Measurements from ENCODE around the gene CCL3.
"Not testable (repeated sequence)": the region's sequence is repeated elsewhere in the genome, so short reads cannot be mapped to it uniquely, and the experiment has no call there.

DNA sequence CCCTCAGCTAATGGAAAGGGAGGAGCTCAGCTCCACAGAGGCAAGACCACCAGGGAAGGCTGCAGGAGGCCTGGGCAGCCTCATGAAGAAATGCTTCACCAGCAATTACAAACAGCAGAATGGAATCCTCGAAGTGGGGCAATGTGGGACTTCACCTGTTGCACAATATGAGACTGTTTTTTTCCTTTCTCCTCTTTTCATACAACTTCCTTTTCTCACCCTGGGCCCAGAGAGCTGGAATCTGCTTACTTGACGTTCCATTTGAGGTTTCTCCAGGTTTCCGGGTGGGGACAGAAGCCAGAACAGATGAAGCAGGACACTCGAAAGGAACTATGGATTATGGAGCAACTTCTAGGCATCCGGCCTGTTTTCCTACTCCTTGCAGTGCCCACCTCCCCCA is 18.3 kb upstream of the CCL3 start:
- TF ChIP-seq, protein P1, sequence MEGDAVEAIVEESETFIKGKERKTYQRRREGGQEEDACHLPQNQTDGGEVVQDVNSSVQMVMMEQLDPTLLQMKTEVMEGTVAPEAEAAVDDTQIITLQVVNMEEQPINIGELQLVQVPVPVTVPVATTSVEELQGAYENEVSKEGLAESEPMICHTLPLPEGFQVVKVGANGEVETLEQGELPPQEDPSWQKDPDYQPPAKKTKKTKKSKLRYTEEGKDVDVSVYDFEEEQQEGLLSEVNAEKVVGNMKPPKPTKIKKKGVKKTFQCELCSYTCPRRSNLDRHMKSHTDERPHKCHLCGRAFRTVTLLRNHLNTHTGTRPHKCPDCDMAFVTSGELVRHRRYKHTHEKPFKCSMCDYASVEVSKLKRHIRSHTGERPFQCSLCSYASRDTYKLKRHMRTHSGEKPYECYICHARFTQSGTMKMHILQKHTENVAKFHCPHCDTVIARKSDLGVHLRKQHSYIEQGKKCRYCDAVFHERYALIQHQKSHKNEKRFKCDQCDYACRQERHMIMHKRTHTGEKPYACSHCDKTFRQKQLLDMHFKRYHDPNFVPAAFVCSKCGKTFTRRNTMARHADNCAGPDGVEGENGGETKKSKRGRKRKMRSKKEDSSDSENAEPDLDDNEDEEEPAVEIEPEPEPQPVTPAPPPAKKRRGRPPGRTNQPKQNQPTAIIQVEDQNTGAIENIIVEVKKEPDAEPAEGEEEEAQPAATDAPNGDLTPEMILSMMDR (IDR thresholded peaks at IDR 0.05; ENCODE audit: low read depth, low read length) = not testable (repeated sequence)
- TF ChIP-seq POLR2A (IDR thresholded peaks at IDR 0.05; ENCODE audit: extremely low read depth, insufficient read length); MYC (IDR thresholded peaks at IDR 0.05; ENCODE audit: low read depth, low read length): not testable (repeated sequence)
- TF ChIP-seq, protein P2, sequence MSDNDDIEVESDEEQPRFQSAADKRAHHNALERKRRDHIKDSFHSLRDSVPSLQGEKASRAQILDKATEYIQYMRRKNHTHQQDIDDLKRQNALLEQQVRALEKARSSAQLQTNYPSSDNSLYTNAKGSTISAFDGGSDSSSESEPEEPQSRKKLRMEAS (IDR thresholded peaks at IDR 0.05; ENCODE audit: low read depth, low read length) = not testable (repeated sequence)
